ENCODE results near the gene MAP2K2. TPM values are rescaled to one million over a fixed set of nuclear protein-coding genes. Genes with fewer than 3 reads are reported as not detected.
A peak's percentile ranks its signal among the peaks of the same experiment; 100 is the strongest.

Gene MAP2K2
- total RNA-seq, 4 donors from 2014 or later, result 101 to 207 (median 138) TPM

- no peak for TF ChIP-seq POLR2A (IDR thresholded peaks at IDR 0.05)
- no peak for TF ChIP-seq CTCF (IDR thresholded peaks at IDR 0.05 in 4 of 5, conservative IDR thresholded peaks at IDR 0.05 in 1 of 5)
- intact Hi-C loops (cut with DNase I; ENCODE audit: low total_unique reads) (no loop called here), in situ Hi-C loops (cut with MboI; ENCODE audit: low sequenced_read_pairs in 4 of 4) (no loop called here)
- Histone ChIP-seq H3K4me3 (no peak overlapping the region), H3K4me1 (peaks cover 4 to 14% of the 10 kb centered on the region in 2 donors), H3K27ac (no peak overlapping the region), H3K36me3 (peaks cover 0 to 57% of the 10 kb centered on the region in 2 donors), H3K27me3 (no peaks in the 10 kb centered on the region), H3K9me3 (no peaks in the 10 kb centered on the region)
- no peak for DNase-seq
- no peak for ATAC-seq
These were observed 21.4 kb downstream of the MAP2K2 start for GRCh38 chr19:4102339-4103079.

- ATAC-seq (no peak), DNase-seq (no peak)
- Histone ChIP-seq H3K4me1 (peaks cover 4 to 15% of the 10 kb centered on the region in 2 donors), H3K27me3 (no peaks in the 10 kb centered on the region), H3K9me3 (no peaks in the 10 kb centered on the region), H3K4me3 (no peak overlapping the region), H3K27ac (no peak overlapping the region), H3K36me3 (peaks cover 0 to 51% of the 10 kb centered on the region in 2 donors)
- no peak for TF ChIP-seq POLR2A (IDR thresholded peaks at IDR 0.05)
- TF ChIP-seq CTCF (IDR thresholded peaks at IDR 0.05 in 4 of 5, conservative IDR thresholded peaks at IDR 0.05 in 1 of 5), result no peak
- in situ Hi-C loops (cut with MboI; ENCODE audit: low sequenced_read_pairs in 4 of 4), result no loop called here
- intact Hi-C loops (cut with DNase I; ENCODE audit: low total_unique reads), result no loop called here
These were observed 22.5 kb downstream of the MAP2K2 start for GRCh38 chr19:4101496-4101770.

GRCh38 chr19:4100647-4101495, 23.1 kb downstream of the MAP2K2 start:
- Histone ChIP-seq H3K36me3 (peaks cover 0 to 46% of the 10 kb centered on the region in 2 donors), H3K27me3 (no peaks in the 10 kb centered on the region), H3K4me1 (peaks cover 4 to 15% of the 10 kb centered on the region in 2 donors), H3K4me3 (no peak overlapping the region), H3K9me3 (no peaks in the 10 kb centered on the region), H3K27ac (no peak overlapping the region)
- intact Hi-C loops (cut with DNase I; ENCODE audit: low total_unique reads) (no loop called here), in situ Hi-C loops (cut with MboI; ENCODE audit: low sequenced_read_pairs in 4 of 4) (no loop called here)
- TF ChIP-seq POLR2A (IDR thresholded peaks at IDR 0.05) (no peak), CTCF (IDR thresholded peaks at IDR 0.05 in 4 of 5, conservative IDR thresholded peaks at IDR 0.05 in 1 of 5) (no peak)
- ATAC-seq (no peak), DNase-seq (no peak)

- Histone ChIP-seq H3K4me1 (peaks cover 4 to 15% of the 10 kb centered on the region in 2 donors), H3K27ac (peak overlapping the region in 1 of 4 donors; percentile 57), H3K4me3 (no peak overlapping the region), H3K27me3 (no peaks in the 10 kb centered on the region), H3K9me3 (no peaks in the 10 kb centered on the region), H3K36me3 (peaks cover 0 to 56% of the 10 kb centered on the region in 2 donors)
- ATAC-seq (no peak), DNase-seq (no peak)
- TF ChIP-seq POLR2A (IDR thresholded peaks at IDR 0.05), result no peak
- TF ChIP-seq CTCF (IDR thresholded peaks at IDR 0.05 in 4 of 5, conservative IDR thresholded peaks at IDR 0.05 in 1 of 5), result no peak
- intact Hi-C loops (cut with DNase I; ENCODE audit: low total_unique reads), result no loop called here
- in situ Hi-C loops (cut with MboI; ENCODE audit: low sequenced_read_pairs in 4 of 4), result no loop called here
These were observed 24.7 kb downstream of the MAP2K2 start for GRCh38 chr19:4099041-4099764.
